Measurements from ENCODE around the gene PROB1. TPM values are rescaled to one million over a fixed set of nuclear protein-coding genes. Genes with fewer than 3 reads are reported as not detected.
"Not testable (repeated sequence)": the region's sequence is repeated elsewhere in the genome, so short reads cannot be mapped to it uniquely, and the experiment has no call there.

Gene PROB1
- total RNA-seq, 1 donor from 2014 or later = 6.1 TPM

GRCh38 chr5:139410993-139411828 is 16.3 kb upstream of the PROB1 start:
- no peak for DNase-seq

GRCh38 chr5:139410121-139410992 is 15.5 kb upstream of the PROB1 start:
- DNase-seq = no peak

DNA sequence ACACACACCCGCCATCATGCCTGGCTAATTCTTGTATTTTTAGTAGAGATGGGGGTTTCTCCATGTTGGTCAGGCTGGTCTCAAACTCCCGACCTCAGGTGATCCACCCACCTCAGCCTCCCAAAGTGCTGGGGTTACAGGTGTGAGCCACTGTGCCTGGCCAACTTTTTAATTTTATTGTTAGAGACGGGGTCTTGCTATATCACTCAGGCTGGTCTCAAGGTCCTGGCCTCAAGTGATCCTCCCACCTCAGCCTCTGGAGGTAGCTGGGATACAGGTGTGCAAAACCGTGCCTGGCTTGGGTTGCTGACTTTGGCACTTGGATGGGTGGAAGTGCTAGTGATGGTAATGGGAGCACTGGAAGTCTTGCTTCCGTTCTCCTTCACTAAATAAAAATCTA is 14.2 kb upstream of the PROB1 start:
- DNase-seq = not testable (repeated sequence)

GRCh38 chr5:139408191-139408590 is 13.3 kb upstream of the PROB1 start:
- no peak for DNase-seq

DNA sequence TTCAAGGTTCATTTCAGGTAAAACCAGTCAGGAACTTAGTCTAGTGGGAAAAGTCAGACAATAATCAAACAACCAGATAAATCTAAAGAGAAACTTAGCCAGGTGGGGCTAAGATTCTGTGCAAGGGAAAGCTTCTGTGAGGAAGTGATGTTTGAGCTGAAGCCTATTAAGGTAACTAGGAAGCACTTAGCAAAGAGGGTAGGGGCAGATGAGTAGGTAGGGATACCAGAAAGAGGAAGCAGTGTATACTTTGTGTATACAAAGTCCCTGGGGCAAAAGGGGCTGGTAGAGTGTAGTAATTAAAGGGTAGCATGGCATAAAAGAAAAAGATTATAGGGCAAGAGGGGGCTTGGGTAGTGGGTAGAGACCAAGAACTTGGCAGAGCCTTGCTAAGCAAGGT is 12.6 kb upstream of the PROB1 start:
- DNase-seq = no peak

DNA sequence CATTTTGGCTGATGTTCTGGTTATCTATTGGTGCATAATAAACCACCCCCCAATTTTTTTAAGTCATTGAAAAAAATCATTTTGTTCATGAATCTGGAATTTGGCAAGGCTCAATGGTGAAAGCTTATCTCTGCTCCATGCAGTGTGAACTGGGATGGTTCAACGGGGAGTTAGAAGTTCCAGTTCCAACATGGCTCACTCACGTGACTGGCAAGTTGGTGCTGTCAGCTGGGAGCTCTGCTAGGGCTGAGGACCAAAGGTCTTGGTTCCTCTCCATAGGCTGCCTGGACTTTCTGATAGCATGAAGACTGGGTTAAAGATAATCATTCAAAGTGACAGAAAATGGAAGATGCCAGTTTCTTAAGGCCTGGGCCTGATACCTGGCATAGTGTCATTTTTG is 12.1 kb upstream of the PROB1 start:
- DNase-seq = no peak

DNA sequence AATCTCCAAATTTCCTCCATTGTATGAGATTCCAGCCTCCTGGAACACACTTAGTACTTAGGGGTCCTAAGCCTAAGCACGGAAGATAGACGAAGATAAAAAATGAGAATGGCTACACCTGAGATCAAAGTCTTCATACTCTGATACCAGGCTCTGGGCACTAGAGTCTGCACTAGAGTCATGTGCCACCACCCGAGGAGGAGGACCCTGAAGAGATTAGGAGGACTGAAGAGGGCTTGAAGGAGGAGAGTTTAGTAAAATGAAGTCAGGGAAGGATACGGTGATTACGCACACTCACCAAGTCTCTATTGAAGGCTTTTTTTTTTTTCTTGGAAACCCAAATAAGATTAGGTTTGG is 9.6 kb upstream of the PROB1 start:
- DNase-seq = no peak

DNA sequence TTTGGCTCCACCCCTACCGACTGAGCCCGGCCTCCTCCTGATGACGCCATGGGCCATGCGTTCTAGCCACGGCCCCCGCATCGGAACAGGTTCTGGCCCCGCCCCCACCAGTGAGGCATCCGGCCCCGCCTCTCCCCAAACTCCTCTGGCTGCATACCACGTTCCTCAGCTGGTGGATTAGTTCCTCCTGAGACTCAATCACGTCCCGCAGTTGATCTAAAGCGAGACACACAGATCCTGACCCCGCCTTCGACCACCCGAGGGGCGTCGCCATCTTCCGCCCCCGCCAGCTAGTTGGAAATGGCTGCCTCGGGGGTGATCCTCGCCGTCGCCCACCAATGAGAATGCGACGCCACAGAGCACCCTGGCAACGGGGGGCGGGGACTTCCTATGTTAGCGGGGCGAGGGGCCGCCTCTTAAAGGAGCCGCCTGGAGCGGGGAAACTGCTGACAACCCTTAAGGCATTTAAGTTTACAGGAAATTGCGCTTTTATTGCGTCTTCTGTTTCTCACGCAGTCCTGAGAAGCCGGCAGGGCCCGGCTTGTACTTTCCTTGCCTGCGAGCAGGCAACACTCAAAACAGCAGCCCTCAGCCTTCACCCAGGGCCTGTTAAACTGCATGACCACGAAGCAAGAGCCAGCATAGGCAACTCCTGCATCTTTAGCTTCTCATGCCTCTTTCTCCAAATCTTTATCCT is 9.0 kb upstream of the PROB1 start, which contains the start of gene SPATA24:
Gene SPATA24 (minus strand): TSS at position 303 of the 697 bp plus-strand sequence. CDS start 29 bp downstream, at position 274.
- peak; percentile 98 for DNase-seq

- DNase-seq = no peak
Observed at GRCh38 chr5:139403418-139403786, 8.5 kb upstream of the PROB1 start.

- DNase-seq = peak; percentile 59
Observed at GRCh38 chr5:139402561-139403158, 7.8 kb upstream of the PROB1 start.

DNA sequence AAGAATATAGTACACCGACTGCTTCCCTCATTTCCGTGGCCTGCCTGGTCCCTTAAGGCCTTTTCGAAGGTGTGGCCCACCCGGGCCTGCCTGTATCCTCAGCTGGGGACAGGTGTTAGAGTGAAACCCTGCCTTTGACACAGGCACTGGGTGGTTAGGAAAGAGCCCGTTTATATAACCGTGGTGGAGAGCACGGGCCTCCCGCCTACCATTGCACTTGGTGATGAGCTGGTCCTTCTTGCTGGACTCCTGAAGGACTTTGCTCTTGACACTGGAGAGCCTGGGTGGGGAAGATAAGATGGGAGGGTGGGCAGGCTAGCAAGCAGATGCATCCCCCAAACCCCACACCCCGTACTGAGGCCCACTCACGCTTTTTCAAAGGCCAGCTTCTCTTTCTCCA is 6.6 kb upstream of the PROB1 start:
- no peak for DNase-seq

- no peak for DNase-seq
Observed at GRCh38 chr5:139399501-139400121, 4.7 kb upstream of the PROB1 start.

DNA sequence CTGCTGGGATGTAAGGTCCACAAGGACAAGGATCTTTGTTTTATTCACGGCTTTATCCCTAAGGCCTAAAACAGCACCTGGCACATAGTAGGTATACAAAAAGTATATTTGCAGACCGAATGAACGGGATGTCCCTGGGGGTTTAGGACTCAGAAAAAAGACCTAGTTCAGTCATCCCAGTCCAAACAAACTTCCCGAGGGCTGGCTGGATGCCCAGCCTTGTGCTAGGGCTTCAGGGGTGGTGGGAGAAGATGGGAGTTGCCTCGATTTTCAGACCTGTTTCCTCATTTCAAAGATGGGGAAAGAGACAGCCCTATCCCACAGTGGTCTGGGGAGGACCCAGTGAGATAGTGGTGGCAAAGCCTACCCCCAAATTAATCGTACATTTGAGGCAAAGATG is 3.0 kb upstream of the PROB1 start:
- DNase-seq = no peak

DNA sequence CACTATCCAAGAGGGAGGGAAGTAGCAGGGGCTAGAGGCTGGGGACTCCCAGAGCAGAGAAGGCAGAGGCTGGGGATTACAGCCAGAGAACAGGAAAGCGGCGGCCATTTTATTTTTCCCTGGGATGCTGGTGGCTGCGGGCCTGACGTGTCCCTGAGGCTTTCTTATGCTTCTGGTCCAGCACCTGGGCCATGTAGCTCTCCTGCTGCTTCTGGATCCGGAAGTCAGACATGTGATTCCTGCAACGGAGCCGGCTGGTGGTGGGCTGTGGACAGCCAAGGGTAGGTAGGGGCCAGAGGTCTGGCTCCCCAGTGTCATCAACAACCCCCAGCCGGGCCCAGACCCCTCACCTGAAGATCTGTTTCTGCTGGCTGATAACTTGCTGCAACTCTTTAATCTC is 1.8 kb upstream of the PROB1 start:
- no peak for DNase-seq

DNA sequence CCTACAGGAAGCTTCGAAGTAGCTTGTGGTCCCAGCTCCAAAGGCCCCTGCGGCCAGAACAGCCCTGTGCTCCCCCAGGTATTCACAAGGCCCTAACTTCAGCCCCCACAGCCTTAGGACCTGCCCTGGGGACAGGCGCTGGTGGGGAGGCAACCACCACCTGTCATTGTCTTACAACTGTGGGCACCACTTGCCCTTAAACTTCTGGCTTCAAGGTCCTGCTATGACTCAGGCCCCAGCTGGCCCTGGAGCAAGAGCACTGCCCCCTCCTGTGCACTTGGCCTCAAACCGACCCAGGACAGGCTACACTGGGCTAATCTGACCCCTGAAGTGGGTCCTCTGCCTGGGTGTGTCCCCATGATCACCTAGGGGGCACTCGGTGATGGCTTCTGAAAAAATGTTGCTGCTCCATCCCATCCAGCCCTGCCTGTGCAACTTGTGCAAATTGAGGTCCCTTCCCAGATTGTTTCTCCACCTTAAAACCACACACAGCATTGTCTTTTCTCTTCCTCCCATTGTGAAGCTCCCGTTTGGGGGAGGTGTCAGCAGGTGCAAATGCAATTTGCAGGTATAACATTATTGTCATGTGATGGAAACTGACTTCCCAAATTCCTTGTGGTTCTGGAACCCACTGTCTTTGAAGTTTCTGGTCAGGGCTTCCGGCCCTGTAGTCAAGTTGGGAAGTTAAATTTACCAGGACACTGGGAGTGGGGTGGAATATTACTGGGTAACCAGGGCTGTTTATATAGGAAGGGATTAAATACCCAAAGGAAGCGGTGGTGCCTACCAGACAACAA is 1.1 kb upstream of the PROB1 start:
- DNase-seq = peak; percentile 54

DNA sequence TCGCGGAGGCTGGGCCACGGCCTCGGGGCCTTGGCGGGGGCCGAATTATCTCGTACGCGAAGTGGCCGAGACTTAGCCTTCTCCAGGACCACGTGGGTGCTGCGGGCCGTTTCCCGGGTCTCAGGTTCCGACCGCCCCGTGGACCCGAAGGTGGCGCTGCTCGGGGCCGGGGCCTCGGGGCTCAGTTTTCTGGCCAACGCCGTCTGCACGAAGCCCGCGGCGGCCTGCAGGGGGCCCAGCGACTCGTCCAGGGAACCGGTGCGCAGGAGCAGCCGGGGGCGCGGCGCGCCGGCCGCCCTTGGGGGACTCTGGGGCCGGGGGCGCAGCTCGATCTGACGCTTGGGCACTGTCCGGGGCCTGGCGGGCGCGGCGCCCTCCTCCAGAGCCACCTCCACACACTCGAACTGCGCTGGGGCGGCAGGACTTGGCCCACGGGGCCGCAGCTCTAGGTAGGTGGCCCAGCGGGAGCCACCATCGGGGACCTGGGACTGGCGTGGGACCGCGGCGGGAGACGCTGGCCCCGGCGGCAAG is 716 bp downstream of the PROB1 start:
- DNase-seq = peak; percentile 55

GRCh38 chr5:139393497-139394122 is 1.3 kb downstream of the PROB1 start:
- DNase-seq = no peak

GRCh38 chr5:139392678-139393496 is 2.0 kb downstream of the PROB1 start:
- DNase-seq = peak; percentile 73

DNA sequence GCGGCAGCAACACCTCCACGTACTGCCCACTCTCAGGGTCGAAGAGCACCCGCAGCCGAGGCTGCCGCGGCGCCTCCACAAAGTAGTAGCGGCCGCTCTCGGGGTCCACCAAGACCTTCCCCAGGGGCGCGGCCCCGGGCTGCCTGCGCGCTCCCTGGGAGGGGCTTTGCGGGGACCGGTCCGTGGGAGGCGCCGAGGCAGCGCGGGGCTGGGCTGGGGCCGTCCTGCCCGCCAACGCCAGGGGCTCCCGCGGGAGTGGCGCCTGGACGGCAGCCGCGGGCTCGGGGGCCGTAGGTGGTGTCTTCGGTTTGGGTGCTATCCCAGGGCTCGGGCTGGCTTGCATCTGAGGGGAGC is 2.6 kb downstream of the PROB1 start:
- no peak for DNase-seq

Measured in dermis blood vessel endothelial cell (primary cell).